Brain microvascular endothelial cell (primary cell): ENCODE results near the gene GDF11.
A peak's percentile ranks its signal among the peaks of the same experiment; 100 is the strongest.

Experiments
- DNase-seq: peaks from one replicate; pipeline ENCODE4 v3.0.0-alpha.2; 2020
- H3K27ac ChIP-seq: fragments of 250-450 bp; sonication (Bioruptor Pico); 2 replicates; pipeline ENCODE4 v1.5.1; 2020; ENCODE audit warnings: mild to moderate bottlenecking, moderate library complexity
- H3K27me3 ChIP-seq: fragments of 250-450 bp; sonication (Bioruptor Pico); replicated peaks from 2 replicates; pipeline ENCODE4 v1.5.1; 2020; ENCODE audit warnings: mild to moderate bottlenecking
- H3K36me3 ChIP-seq: fragments of 250-450 bp; sonication (Bioruptor Pico); replicated peaks from 2 replicates; pipeline ENCODE4 v1.5.1; 2020; ENCODE audit warnings: mild to moderate bottlenecking
- H3K4me3 ChIP-seq: 2 replicates; pipeline ENCODE4 v1.5.1; 2011; ENCODE audit warnings: low read depth, mild to moderate bottlenecking, control low read depth, low read length, moderate library complexity
- in situ Hi-C: cut with HindIII; loops from 2 replicates; pipeline ENCODE4 v1.10.0; 2017; ENCODE audit warnings: low sequenced_read_pairs, low pct_ligation_motif_present
- TF ChIP-seq, protein P1 (sequence below): IDR thresholded peaks from 2 replicates; pipeline ENCODE4 v1.5.1; 2011; ENCODE audit warnings: low read depth, mild to moderate bottlenecking, moderate library complexity, low read length, control low read depth, inconsistent platforms; ENCODE audit errors: missing control alignments

GDF11 gene

DNA sequence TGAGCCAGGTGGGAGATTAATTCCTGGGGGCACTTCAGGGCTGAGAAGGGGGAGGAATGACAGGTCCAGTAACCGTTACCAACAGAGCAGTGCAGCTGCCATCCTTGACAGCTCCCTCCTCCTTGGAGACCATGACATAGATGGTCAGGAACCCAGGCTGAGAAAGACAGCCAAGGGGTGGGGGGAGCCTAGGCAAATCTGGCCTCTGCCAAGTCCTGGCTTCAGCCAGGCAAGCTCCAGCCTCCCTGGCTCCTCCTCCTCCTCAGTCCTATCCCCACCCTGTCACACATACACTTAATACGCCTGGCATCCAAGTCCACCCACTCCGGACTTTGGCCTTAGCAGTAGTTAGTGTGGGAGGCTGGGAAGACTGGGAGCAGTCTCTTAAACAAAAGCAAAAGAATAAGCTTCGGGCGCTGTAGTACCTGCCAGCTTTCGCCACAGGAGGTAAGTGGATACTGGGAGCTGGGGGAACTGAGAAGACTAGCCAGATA is 22.8 kb upstream of the GDF11 start, which contains the start of gene RDH5:
RDH5 (plus strand) TSS at position 323 of the 494 bp plus-strand sequence. CDS start 792 bp downstream, outside the sequence.
- Histone ChIP-seq H3K36me3 (peaks cover 24% of the 10 kb centered on the region), H3K27ac (peak within 1 kb of the TSS; percentile 29), H3K27me3 (no peaks in the 10 kb centered on the region), H3K4me3 (no peak within 1 kb of the TSS)
- peak; percentile 47 for DNase-seq
- in situ Hi-C loops, result no loop called here
- TF ChIP-seq, protein P1, sequence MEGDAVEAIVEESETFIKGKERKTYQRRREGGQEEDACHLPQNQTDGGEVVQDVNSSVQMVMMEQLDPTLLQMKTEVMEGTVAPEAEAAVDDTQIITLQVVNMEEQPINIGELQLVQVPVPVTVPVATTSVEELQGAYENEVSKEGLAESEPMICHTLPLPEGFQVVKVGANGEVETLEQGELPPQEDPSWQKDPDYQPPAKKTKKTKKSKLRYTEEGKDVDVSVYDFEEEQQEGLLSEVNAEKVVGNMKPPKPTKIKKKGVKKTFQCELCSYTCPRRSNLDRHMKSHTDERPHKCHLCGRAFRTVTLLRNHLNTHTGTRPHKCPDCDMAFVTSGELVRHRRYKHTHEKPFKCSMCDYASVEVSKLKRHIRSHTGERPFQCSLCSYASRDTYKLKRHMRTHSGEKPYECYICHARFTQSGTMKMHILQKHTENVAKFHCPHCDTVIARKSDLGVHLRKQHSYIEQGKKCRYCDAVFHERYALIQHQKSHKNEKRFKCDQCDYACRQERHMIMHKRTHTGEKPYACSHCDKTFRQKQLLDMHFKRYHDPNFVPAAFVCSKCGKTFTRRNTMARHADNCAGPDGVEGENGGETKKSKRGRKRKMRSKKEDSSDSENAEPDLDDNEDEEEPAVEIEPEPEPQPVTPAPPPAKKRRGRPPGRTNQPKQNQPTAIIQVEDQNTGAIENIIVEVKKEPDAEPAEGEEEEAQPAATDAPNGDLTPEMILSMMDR, result no peak

DNA sequence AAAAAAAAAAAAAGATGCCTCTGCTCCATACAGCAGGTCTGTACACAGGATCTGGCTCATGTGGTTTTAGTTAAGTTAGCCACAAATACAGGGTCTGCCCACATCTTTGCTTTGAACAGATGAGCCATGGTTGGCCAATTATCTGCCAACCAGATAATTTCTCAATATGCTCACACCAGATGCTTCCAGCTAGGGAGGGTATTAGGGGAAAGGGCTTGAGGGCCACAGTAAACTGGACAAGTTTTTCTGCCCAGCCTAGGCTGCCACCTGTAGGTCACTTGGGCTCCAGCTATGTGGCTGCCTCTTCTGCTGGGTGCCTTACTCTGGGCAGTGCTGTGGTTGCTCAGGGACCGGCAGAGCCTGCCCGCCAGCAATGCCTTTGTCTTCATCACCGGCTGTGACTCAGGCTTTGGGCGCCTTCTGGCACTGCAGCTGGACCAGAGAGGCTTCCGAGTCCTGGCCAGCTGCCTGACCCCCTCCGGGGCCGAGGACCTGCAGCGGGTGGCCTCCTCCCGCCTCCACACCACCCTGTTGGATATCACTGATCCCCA is 22.0 kb upstream of the GDF11 start:
- TF ChIP-seq, protein P1, result peak; percentile 74
- in situ Hi-C loops, result no loop called here
- DNase-seq, result peak; percentile 76
- Histone ChIP-seq H3K36me3 (peaks cover 33% of the 10 kb centered on the region), H3K27me3 (no peaks in the 10 kb centered on the region), H3K4me3 (no peak overlapping the region), H3K27ac (peak overlapping the region; percentile 11)

DNA sequence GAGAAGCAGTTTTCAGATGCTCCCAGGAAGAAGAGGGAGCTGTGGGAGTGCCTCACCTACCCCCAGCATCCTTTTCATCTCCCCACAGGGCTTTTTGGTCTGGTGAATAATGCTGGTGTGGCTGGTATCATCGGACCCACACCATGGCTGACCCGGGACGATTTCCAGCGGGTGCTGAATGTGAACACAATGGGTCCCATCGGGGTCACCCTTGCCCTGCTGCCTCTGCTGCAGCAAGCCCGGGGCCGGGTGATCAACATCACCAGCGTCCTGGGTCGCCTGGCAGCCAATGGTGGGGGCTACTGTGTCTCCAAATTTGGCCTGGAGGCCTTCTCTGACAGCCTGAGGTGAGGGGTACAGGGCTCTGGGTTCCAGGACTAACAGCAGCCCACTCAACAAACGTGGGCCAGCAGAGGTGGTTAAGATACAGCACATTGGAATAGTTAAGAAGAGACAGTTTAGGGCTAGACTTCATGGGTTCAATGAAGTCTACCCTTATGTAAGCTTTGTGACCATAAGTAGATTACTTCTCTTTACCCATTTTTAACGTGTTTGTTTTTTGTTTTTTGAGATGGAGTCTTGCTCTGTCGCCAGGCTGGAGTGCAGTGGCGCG is 21.2 kb upstream of the GDF11 start:
- no peak overlapping the region for H3K4me3 ChIP-seq
- in situ Hi-C loops, result no loop called here
- no peak for DNase-seq
- H3K27ac ChIP-seq, result no peak overlapping the region
- H3K36me3 ChIP-seq, result peaks cover 38% of the 10 kb centered on the region
- TF ChIP-seq, protein P1, result no peak
- H3K27me3 ChIP-seq, result no peaks in the 10 kb centered on the region

DNA sequence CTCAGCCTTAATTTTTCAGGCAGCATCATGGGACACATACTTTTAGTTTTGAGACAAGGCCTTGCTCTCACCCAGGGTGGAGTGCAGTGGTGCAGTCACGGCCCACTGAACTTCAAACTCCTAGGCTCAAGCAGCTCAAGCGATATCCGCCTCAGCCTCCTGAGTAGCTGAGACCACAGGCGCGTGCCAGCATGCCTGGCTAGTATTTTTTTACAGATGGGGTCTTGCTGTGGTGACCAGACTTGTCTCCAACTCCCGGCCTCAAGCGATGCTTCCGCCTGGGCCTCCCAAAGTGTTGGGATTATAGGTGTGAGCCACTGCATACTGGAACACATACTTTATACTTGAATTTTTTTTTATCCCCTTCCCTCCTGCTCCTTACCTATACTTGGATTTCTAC is 20.0 kb upstream of the GDF11 start:
- H3K36me3 ChIP-seq, result peaks cover 44% of the 10 kb centered on the region
- no peak overlapping the region for H3K4me3 ChIP-seq
- in situ Hi-C loops, result no loop called here
- no peak overlapping the region for H3K27ac ChIP-seq
- DNase-seq, result no peak
- TF ChIP-seq, protein P1, result no peak
- H3K27me3 ChIP-seq, result no peaks in the 10 kb centered on the region

DNA sequence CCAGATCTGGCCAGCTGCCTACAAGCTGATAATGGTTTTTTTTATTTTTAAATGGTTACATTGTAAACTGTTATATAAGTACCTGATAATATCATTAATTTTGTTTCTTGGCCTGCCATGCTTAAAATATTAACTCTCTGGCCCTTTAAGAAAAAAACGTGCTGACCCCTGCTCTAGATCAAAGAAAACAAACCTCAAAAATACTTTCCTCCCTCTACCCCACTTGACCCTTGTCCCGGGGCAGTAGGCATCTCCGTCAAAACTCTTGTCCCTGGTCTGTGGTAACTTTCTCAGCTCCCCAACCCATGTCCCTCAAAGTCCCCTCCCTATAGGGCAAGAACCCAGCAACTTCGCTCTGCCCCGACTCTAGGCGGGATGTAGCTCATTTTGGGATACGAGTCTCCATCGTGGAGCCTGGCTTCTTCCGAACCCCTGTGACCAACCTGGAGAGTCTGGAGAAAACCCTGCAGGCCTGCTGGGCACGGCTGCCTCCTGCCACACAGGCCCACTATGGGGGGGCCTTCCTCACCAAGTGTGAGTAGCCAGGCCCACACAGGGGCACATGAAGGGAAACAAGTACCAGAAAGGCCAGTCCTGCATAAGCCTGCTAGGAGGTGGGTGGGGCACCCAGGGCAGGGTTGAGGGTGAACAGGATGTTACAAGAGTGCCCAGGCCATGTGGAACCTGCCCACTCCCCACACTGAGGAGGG is 19.3 kb upstream of the GDF11 start:
- peaks cover 46% of the 10 kb centered on the region for H3K36me3 ChIP-seq
- TF ChIP-seq, protein P1, result no peak
- H3K4me3 ChIP-seq, result no peak overlapping the region
- H3K27ac ChIP-seq, result no peak overlapping the region
- H3K27me3 ChIP-seq, result no peaks in the 10 kb centered on the region
- in situ Hi-C loops, result no loop called here
- no peak for DNase-seq
